GM21786 (cell line): ENCODE results near the gene CCDC77.

Experiments used
- ATAC-seq: cut with Tn5 transposase; IDR thresholded peaks from one replicate; pipeline ENCODE4 v1.9.1; 2021; ENCODE audit not compliant: unreplicated experiment

Gene CCDC77

DNA sequence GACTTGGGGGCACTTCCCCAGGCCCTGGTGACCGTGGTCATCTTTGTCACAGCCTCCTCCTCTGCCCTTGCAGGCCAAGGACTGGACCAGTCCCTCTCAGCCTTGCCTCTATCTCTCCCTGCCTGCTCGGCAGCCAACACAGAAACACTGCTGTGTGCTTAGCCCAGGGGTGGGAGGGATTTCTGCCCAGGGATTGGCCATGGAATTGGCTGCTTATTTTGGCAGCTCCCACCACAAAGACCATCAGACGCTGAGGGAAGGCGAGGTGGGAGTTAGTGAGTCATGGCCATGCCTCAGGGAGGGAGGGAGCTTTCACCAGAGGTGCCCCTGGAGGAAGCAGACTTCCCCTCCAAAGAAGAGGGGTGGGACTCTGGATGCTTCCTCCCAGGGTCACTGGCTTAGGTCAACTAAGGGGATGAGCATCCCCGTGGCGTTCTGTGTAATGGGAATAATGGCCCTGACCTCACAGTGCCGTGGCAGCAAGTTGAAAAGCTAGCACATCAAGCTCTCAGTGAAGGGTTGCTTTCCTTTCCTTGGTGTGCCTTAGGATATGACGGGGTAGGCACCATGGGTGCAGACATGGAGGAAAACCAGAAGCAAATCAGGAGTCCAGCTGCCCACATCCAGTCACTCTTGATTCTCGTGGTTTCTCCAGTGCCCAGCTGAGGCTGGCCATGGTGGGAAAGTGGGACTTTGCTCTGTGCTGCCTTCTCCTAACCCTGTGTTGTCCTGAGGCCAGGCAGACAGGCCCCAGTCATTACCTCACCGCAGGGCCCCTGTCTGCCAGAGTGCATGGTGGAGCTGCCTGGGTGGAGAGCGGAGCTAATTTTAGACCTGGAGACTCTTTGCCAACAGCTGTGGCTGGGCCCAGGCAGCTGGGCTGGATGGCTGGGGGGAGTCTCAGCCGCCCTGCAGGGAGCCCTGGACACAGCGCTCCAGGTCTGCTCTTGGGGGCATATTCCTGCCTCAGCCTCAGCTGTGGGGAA is 79.7 kb downstream of the CCDC77 start:
- no peak for ATAC-seq

DNA sequence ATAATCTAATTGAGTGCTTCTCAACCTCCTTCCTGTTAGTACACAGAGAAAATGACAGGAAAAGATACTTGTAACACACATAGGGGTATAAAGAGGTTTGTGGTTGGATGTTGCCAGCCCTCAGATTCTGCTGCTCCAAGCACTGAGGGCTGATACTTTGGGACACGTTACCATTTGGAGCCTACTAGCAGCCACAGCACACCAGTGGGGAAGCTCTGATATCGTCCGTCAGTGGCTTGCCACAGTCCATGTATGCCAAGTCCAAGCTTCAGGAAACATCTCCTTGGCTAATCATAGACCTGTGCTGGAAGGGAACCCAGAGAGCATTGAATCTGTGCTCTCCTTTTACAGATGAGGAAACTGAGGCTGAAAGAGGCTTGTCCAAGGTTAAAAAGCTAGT is 80.6 kb downstream of the CCDC77 start:
- ATAC-seq, result no peak

- no peak for ATAC-seq
Measured at GRCh38 chr12:484096-484495, 82.7 kb downstream of the CCDC77 start.

GRCh38 chr12:490260-490659 is 88.8 kb downstream of the CCDC77 start:
- ATAC-seq, result no peak
